ENCODE data around the gene CDCA7L.
"Not testable (repeated sequence)": the region's sequence is repeated elsewhere in the genome, so short reads cannot be mapped to it uniquely, and the experiment has no call there.

The CDCA7L gene

GRCh38 chr7:21943436-21943835 is 2.3 kb downstream of the CDCA7L start:
- DNase-seq, result no peak

GRCh38 chr7:21942955-21943354 is 2.7 kb downstream of the CDCA7L start:
- no peak for DNase-seq

GRCh38 chr7:21941611-21942141 is 4.0 kb downstream of the CDCA7L start:
- DNase-seq, result no peak

GRCh38 chr7:21939858-21940372 is 5.8 kb downstream of the CDCA7L start:
- DNase-seq, result no peak

- peak; percentile 17 for DNase-seq
Observed at GRCh38 chr7:21939136-21939857, 6.4 kb downstream of the CDCA7L start.

GRCh38 chr7:21938463-21938862 is 7.2 kb downstream of the CDCA7L start:
- no peak for DNase-seq

GRCh38 chr7:21934808-21935207 is 10.9 kb downstream of the CDCA7L start:
- DNase-seq, result no peak

GRCh38 chr7:21933293-21933692 is 12.4 kb downstream of the CDCA7L start:
- not testable (repeated sequence) for DNase-seq

GRCh38 chr7:21927693-21928092 is 18.0 kb downstream of the CDCA7L start:
- DNase-seq, result no peak

GRCh38 chr7:21926448-21926847 is 19.3 kb downstream of the CDCA7L start:
- no peak for DNase-seq

- DNase-seq, result no peak
Observed at GRCh38 chr7:21923658-21924057, 22.0 kb downstream of the CDCA7L start.

- DNase-seq, result no peak
Observed at GRCh38 chr7:21922605-21923004, 23.1 kb downstream of the CDCA7L start.

- no peak for DNase-seq
Observed at GRCh38 chr7:21920936-21921335, 24.8 kb downstream of the CDCA7L start.

- no peak for DNase-seq
Observed at GRCh38 chr7:21918216-21918615, 27.5 kb downstream of the CDCA7L start.

GRCh38 chr7:21916629-21917028 is 29.1 kb downstream of the CDCA7L start:
- DNase-seq, result no peak

- no peak for DNase-seq
Observed at GRCh38 chr7:21916176-21916575, 29.5 kb downstream of the CDCA7L start.

- DNase-seq, result no peak
Observed at GRCh38 chr7:21915140-21915539, 30.6 kb downstream of the CDCA7L start.

GRCh38 chr7:21914671-21915070 is 31.0 kb downstream of the CDCA7L start:
- no peak for DNase-seq

- no peak for DNase-seq
Observed at GRCh38 chr7:21912931-21913780, 32.5 kb downstream of the CDCA7L start.

GRCh38 chr7:21912305-21912704 is 33.4 kb downstream of the CDCA7L start:
- DNase-seq, result no peak

- DNase-seq, result no peak
Observed at GRCh38 chr7:21911341-21911875, 34.3 kb downstream of the CDCA7L start.

GRCh38 chr7:21910253-21910652 is 35.4 kb downstream of the CDCA7L start:
- no peak for DNase-seq

- no peak for DNase-seq
Observed at GRCh38 chr7:21908746-21909145, 37.0 kb downstream of the CDCA7L start.

Data from SHP77 treated with DMSO at 0.1 percent for 48 hours (cell line).